Measurements from ENCODE around the gene IFNA21.
"Not testable (repeated sequence)": the region's sequence is repeated elsewhere in the genome, so short reads cannot be mapped to it uniquely, and the experiment has no call there.

Gene IFNA21

GRCh38 chr9:21137020-21137419 lies 29.4 kb downstream of the IFNA21 start:
- FAIRE-seq = no peak

- FAIRE-seq = no peak
Observed at GRCh38 chr9:21135736-21136135, 30.7 kb downstream of the IFNA21 start.

- not testable (repeated sequence) for FAIRE-seq
Observed at GRCh38 chr9:21128186-21128585, 38.3 kb downstream of the IFNA21 start.

- FAIRE-seq = no peak
Observed at GRCh38 chr9:21121595-21122251, 44.7 kb downstream of the IFNA21 start.

GRCh38 chr9:21121079-21121478 lies 45.4 kb downstream of the IFNA21 start:
- no peak for FAIRE-seq

- FAIRE-seq = no peak
Observed at GRCh38 chr9:21119093-21119770, 47.2 kb downstream of the IFNA21 start.

Measured in TTC549 (cell line).